WTC11 (cell line): Measurements from ENCODE around the gene GRM7.

Experiments
- CREB1 ChIP-seq: sonication (generic); formaldehyde crosslinking; IDR thresholded peaks from 2 replicates; pipeline ENCODE4 v1.8.0; 2023; ENCODE audit warnings: mild to moderate bottlenecking, missing genetic modification reagents
- CTCF ChIP-seq: fragments of 200-600 bp; IDR thresholded peaks from 2 replicates; pipeline ENCODE4 v1.8.0; 2022; ENCODE audit warnings: antibody characterized with exemption
- KAT7 ChIP-seq: sonication (generic); formaldehyde crosslinking; IDR thresholded peaks from 2 replicates; pipeline ENCODE4 v1.8.1; 2023; ENCODE audit warnings: missing genetic modification reagents, mild to moderate bottlenecking, borderline replicate concordance
- MLX ChIP-seq: sonication (generic); formaldehyde crosslinking; IDR thresholded peaks from 2 replicates; pipeline ENCODE4 v1.8.1; 2023; ENCODE audit warnings: mild to moderate bottlenecking, missing genetic modification reagents, moderate library complexity
- OVOL2 ChIP-seq: fragments of 250-450 bp; sonication (Bioruptor Pico); IDR thresholded peaks from 2 replicates; pipeline ENCODE4 v1.9.0; 2021; ENCODE audit warnings: mild to moderate bottlenecking, borderline replicate concordance
- RORB ChIP-seq: fragments of 250-450 bp; sonication (Bioruptor Pico); IDR thresholded peaks from 2 replicates; pipeline ENCODE4 v1.9.0; 2021; ENCODE audit warnings: mild to moderate bottlenecking
- TEAD1 ChIP-seq: sonication (generic); formaldehyde crosslinking; IDR thresholded peaks from 2 replicates; pipeline ENCODE4 v1.8.0; 2022; ENCODE audit warnings: mild to moderate bottlenecking, missing genetic modification reagents
- TEAD4 ChIP-seq: sonication (generic); formaldehyde crosslinking; IDR thresholded peaks from 2 replicates; pipeline ENCODE4 v1.8.0; 2022; ENCODE audit warnings: mild to moderate bottlenecking, missing genetic modification reagents
- ZNF396 ChIP-seq: fragments of 250-450 bp; sonication (Bioruptor Pico); IDR thresholded peaks from 2 replicates; pipeline ENCODE4 v1.8.0; 2021; ENCODE audit warnings: mild to moderate bottlenecking, moderate library complexity, borderline replicate concordance
- TF ChIP-seq, protein P1 (sequence below): sonication (generic); formaldehyde crosslinking; IDR thresholded peaks from 2 replicates; pipeline ENCODE4 v1.8.1; 2023; ENCODE audit warnings: mild to moderate bottlenecking, missing genetic modification reagents, moderate library complexity
- TF ChIP-seq, protein P2 (sequence below): sonication (generic); formaldehyde crosslinking; IDR thresholded peaks from 2 replicates; pipeline ENCODE4 v1.8.0; 2022; ENCODE audit warnings: mild to moderate bottlenecking, missing genetic modification reagents
- TF ChIP-seq, protein P3 (sequence below): sonication (generic); formaldehyde crosslinking; IDR thresholded peaks from 2 replicates; pipeline ENCODE4 v1.8.1; 2022; ENCODE audit warnings: low read depth, missing genetic modification reagents, borderline replicate concordance

DNA sequence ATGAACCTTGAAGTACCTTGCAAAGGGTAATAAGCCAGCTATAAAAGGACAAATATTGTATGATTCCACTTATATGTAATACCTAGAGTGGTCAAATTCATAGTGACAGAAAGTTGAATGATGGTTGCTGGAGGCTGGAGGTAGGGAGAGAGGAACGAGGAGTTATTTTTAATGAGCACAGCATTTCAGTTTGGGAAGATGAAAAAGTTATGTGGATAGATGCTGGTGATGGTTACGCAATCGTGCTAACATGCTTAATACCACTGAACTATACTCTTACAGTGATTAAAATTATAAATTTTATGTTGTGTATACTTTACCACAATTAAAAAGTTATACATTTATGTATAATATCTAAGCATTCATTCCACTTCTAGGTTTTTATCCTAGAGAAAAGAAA is 168.6 kb downstream of the GRM7 start:
- no peak for TF ChIP-seq CTCF
- TF ChIP-seq OVOL2 (CRISPR knock-in tag) = no peak
- no peak for TF ChIP-seq MLX (CRISPR knock-in tag)
- no peak for TF ChIP-seq KAT7
- TF ChIP-seq, protein P1, sequence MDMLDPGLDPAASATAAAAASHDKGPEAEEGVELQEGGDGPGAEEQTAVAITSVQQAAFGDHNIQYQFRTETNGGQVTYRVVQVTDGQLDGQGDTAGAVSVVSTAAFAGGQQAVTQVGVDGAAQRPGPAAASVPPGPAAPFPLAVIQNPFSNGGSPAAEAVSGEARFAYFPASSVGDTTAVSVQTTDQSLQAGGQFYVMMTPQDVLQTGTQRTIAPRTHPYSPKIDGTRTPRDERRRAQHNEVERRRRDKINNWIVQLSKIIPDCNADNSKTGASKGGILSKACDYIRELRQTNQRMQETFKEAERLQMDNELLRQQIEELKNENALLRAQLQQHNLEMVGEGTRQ = no peak
- TF ChIP-seq, protein P2, sequence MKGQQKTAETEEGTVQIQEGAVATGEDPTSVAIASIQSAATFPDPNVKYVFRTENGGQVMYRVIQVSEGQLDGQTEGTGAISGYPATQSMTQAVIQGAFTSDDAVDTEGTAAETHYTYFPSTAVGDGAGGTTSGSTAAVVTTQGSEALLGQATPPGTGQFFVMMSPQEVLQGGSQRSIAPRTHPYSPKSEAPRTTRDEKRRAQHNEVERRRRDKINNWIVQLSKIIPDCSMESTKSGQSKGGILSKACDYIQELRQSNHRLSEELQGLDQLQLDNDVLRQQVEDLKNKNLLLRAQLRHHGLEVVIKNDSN = no peak
- no peak for TF ChIP-seq ZNF396 (CRISPR knock-in tag)
- TF ChIP-seq, protein P3, sequence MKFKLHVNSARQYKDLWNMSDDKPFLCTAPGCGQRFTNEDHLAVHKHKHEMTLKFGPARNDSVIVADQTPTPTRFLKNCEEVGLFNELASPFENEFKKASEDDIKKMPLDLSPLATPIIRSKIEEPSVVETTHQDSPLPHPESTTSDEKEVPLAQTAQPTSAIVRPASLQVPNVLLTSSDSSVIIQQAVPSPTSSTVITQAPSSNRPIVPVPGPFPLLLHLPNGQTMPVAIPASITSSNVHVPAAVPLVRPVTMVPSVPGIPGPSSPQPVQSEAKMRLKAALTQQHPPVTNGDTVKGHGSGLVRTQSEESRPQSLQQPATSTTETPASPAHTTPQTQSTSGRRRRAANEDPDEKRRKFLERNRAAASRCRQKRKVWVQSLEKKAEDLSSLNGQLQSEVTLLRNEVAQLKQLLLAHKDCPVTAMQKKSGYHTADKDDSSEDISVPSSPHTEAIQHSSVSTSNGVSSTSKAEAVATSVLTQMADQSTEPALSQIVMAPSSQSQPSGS = no peak
- TF ChIP-seq TEAD1 (CRISPR knock-in tag) = no peak
- TF ChIP-seq TEAD4 = no peak
- TF ChIP-seq CREB1 (CRISPR knock-in tag) = no peak
- no peak for TF ChIP-seq RORB
